C4-2B (cell line): ENCODE results near the gene DKK3.

Experiments
- H3K27ac ChIP-seq: fragments of 450-650 bp; 2 replicates; pipeline ENCODE4 v1.5.1; 2017
- CTCF ChIP-seq: fragments of 450-650 bp; conservative IDR thresholded peaks from 2 replicates; pipeline ENCODE4 v1.5.1; 2017; ENCODE audit warnings: mild to moderate bottlenecking
- ZFX ChIP-seq: fragments of 450-650 bp; IDR thresholded peaks from 2 replicates; pipeline ENCODE4 v1.6.1; 2017

The DKK3 gene

GRCh38 chr11:12017865-12018453, 9.5 kb upstream of the DKK3 start:
- H3K27ac ChIP-seq, result no peak overlapping the region
- TF ChIP-seq CTCF, result no peak
- TF ChIP-seq ZFX, result no peak

- TF ChIP-seq CTCF (no peak), ZFX (no peak)
- no peak overlapping the region for H3K27ac ChIP-seq
Observed at GRCh38 chr11:12017243-12017678, 8.8 kb upstream of the DKK3 start.

- no peak overlapping the region for H3K27ac ChIP-seq
- TF ChIP-seq CTCF, result peak; percentile 11; the same call in 1 of the 2 replicates
- no peak for TF ChIP-seq ZFX
Observed at GRCh38 chr11:12016246-12016645, 7.8 kb upstream of the DKK3 start.

- TF ChIP-seq CTCF, result no peak
- no peak for TF ChIP-seq ZFX
- no peak overlapping the region for H3K27ac ChIP-seq
Observed at GRCh38 chr11:12015486-12015885, 7.1 kb upstream of the DKK3 start.

- H3K27ac ChIP-seq, result no peak overlapping the region
- TF ChIP-seq CTCF (no peak), ZFX (no peak)
Observed at GRCh38 chr11:12013781-12014180, 5.4 kb upstream of the DKK3 start.

GRCh38 chr11:12009617-12010321, 1.3 kb upstream of the DKK3 start:
- no peak overlapping the region for H3K27ac ChIP-seq
- TF ChIP-seq ZFX (no peak), CTCF (no peak)

GRCh38 chr11:12008790-12009616, 577 bp upstream of the DKK3 start:
- no peak for TF ChIP-seq CTCF
- TF ChIP-seq ZFX, result no peak
- no peak overlapping the region for H3K27ac ChIP-seq
